Measurements from ENCODE around the gene SCN4B.

- TF ChIP-seq POLR2A (IDR thresholded peaks at IDR 0.05) = no peak
- TF ChIP-seq, protein P1, sequence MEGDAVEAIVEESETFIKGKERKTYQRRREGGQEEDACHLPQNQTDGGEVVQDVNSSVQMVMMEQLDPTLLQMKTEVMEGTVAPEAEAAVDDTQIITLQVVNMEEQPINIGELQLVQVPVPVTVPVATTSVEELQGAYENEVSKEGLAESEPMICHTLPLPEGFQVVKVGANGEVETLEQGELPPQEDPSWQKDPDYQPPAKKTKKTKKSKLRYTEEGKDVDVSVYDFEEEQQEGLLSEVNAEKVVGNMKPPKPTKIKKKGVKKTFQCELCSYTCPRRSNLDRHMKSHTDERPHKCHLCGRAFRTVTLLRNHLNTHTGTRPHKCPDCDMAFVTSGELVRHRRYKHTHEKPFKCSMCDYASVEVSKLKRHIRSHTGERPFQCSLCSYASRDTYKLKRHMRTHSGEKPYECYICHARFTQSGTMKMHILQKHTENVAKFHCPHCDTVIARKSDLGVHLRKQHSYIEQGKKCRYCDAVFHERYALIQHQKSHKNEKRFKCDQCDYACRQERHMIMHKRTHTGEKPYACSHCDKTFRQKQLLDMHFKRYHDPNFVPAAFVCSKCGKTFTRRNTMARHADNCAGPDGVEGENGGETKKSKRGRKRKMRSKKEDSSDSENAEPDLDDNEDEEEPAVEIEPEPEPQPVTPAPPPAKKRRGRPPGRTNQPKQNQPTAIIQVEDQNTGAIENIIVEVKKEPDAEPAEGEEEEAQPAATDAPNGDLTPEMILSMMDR (IDR thresholded peaks at IDR 0.05) = no peak
Observed at GRCh38 chr11:118200901-118201680, 48.5 kb upstream of the SCN4B start.

Data from Peyer's patch (tissue), 4 donors.